Epithelial cell of esophagus (primary cell): Measurements from ENCODE around the gene GARIN1A.
"Not testable (repeated sequence)": the region's sequence is repeated elsewhere in the genome, so short reads cannot be mapped to it uniquely, and the experiment has no call there.

ENCODE experiments used
- DNase-seq: peaks from one replicate; pipeline ENCODE4 v3.0.0; 2010; ENCODE audit warnings: low read depth
- H3K4me3 ChIP-seq: 2 replicates; pipeline ENCODE4 v1.5.1; 2011; ENCODE audit warnings: mild to moderate bottlenecking, low read length, control low read depth
- CTCF ChIP-seq: IDR thresholded peaks from 2 replicates; pipeline ENCODE4 v1.5.1; 2011; ENCODE audit warnings: low read depth, mild to moderate bottlenecking, low read length, control low read depth, inconsistent platforms; ENCODE audit not compliant: insufficient read depth; ENCODE audit errors: missing control alignments

GARIN1A gene

GRCh38 chr7:128662091-128662490 lies 10.0 kb upstream of the GARIN1A start:
- no peak overlapping the region for H3K4me3 ChIP-seq
- no peak for TF ChIP-seq CTCF
- DNase-seq, result no peak

GRCh38 chr7:128663223-128663622 lies 8.9 kb upstream of the GARIN1A start:
- not testable (repeated sequence) for H3K4me3 ChIP-seq, DNase-seq

DNA sequence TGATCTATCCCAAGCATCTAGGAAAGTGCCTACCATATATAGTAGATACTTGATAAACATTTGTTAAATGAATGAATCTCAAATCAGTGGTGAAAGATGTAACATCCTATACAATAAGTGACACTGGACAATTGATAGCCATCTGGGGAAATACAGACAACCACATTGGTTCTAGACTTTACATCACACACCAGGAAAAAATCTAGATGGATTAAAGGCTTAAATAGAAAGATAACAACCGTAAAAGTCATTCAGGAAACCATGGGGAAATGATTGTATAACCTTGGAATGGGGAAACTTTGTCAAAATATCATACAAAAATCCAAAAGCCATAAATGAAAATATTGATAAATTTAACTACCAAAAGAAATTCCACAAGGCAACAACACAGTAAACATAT lies 7.0 kb upstream of the GARIN1A start:
- TF ChIP-seq CTCF, result no peak
- DNase-seq, result no peak
- H3K4me3 ChIP-seq, result no peak overlapping the region

- no peak overlapping the region for H3K4me3 ChIP-seq
- DNase-seq, result no peak
- TF ChIP-seq CTCF, result peak; percentile 34
These were observed 5.9 kb upstream of the GARIN1A start for GRCh38 chr7:128666200-128666599.

DNA sequence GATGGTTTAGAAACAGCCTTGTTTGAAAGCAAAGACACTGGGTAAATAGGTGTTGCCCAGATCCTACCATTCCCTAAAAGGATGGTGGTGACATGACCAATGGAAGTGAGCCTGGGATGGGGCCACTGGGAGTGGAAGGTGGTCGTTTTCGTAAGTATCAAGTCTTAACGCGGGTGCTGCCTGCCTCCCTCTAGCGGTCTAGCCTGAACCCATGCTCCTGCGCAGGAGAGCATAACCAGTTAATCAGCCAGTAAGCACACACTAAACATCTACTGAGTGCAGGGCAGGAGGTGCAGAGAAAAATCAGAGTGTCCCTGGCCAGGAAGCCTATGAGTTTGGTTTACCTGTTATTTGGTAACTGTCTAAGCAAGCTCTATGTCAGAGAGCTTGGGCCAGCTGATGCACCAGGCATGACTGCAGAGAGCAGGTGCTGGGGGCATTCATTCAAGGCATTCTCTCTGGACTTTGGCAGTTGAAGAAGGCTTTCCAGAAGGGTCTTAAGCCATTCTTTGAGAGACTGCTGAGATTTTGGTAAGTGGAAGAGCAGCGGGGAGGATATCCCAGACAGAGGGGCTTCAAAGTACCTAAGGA lies 930 bp downstream of the GARIN1A start:
- DNase-seq, result peak; percentile 34
- peak; percentile 64 for TF ChIP-seq CTCF
- H3K4me3 ChIP-seq, result no peak overlapping the region

GRCh38 chr7:128673571-128673970 lies 1.5 kb downstream of the GARIN1A start:
- DNase-seq, result no peak
- H3K4me3 ChIP-seq, result no peak overlapping the region
- TF ChIP-seq CTCF, result no peak

DNA sequence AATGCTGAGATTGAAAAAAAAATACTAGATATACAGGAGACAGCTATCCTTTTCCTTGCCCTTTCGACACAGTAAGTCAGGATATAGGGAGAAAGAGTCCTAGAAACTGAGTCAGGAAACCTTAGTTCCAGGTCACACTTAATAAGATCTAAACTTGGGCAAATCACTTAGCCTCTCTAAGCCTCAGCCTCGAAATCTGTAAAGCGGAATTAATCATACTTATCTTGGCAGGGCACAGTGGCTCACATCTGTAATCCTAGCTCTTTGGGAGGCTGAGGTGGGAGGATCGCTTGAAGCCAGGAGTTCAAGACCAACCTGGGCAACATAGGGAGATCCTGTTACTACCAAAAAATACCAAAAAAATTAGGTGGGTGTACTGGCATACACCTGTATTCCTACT lies 4.6 kb downstream of the GARIN1A start:
- TF ChIP-seq CTCF, result no peak
- no peak for DNase-seq

More for the DNA sequence above, 4.6 kb downstream of the GARIN1A start:
- H3K4me3 ChIP-seq, result no peak overlapping the region
